Suprapubic skin (tissue), 4 donors: ENCODE measurements around the gene ZFP42.
"Not testable (repeated sequence)": the region's sequence is repeated elsewhere in the genome, so short reads cannot be mapped to it uniquely, and the experiment has no call there.

ENCODE experiments used
- EP300 ChIP-seq: sonication (generic); formaldehyde crosslinking; IDR thresholded peaks from one replicate; pipeline ENCODE4 v1.6.1; 2017; ENCODE audit warnings: antibody characterized with exemption
- POLR2AphosphoS5 ChIP-seq, 3 donors: sonication (generic); formaldehyde crosslinking; IDR thresholded peaks; one replicate each; pipeline ENCODE4 v1.6.1; 2017; ENCODE audit warnings: antibody characterized with exemption in 3 of 3
- TF ChIP-seq, protein P1 (sequence below), 2 donors: fragments of 200-600 bp in 1 of 2; fragments of 450-650 bp in 1 of 2; sonication (generic) in 1 of 2; IDR thresholded peaks; one replicate each; pipeline ENCODE4 v1.5.1; 2016 to 2019; ENCODE audit warnings: antibody characterized with exemption in 2 of 2, mild to moderate bottlenecking in 1 of 2, moderate library complexity in 1 of 2

DNA sequence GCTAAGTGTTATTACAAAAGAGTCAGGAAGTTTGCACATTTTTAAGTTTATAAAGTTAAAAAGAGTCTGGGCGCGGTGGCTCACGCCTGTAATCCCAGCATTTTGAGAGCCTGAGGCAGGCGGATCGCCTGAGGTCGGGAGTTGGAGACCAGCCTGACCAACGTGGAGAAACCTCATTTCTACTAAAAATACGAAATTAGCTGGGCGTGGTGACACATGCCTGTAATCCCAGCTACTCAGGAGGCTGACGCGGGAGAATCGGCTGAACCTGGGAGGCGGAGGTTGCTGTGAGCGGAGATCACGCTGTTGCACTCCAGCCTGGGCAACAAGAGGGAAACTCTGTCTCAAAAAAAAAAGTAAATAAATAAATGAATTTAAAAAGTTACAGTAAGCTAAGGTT, 2.4 kb downstream of the ZFP42 start:
- not testable (repeated sequence) for TF ChIP-seq POLR2AphosphoS5 (IDR thresholded peaks at IDR 0.05); EP300
- TF ChIP-seq, protein P1, sequence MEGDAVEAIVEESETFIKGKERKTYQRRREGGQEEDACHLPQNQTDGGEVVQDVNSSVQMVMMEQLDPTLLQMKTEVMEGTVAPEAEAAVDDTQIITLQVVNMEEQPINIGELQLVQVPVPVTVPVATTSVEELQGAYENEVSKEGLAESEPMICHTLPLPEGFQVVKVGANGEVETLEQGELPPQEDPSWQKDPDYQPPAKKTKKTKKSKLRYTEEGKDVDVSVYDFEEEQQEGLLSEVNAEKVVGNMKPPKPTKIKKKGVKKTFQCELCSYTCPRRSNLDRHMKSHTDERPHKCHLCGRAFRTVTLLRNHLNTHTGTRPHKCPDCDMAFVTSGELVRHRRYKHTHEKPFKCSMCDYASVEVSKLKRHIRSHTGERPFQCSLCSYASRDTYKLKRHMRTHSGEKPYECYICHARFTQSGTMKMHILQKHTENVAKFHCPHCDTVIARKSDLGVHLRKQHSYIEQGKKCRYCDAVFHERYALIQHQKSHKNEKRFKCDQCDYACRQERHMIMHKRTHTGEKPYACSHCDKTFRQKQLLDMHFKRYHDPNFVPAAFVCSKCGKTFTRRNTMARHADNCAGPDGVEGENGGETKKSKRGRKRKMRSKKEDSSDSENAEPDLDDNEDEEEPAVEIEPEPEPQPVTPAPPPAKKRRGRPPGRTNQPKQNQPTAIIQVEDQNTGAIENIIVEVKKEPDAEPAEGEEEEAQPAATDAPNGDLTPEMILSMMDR (IDR thresholded peaks at IDR 0.05), result not testable (repeated sequence)
